ENCODE measurements around the gene PAOX.

DNA sequence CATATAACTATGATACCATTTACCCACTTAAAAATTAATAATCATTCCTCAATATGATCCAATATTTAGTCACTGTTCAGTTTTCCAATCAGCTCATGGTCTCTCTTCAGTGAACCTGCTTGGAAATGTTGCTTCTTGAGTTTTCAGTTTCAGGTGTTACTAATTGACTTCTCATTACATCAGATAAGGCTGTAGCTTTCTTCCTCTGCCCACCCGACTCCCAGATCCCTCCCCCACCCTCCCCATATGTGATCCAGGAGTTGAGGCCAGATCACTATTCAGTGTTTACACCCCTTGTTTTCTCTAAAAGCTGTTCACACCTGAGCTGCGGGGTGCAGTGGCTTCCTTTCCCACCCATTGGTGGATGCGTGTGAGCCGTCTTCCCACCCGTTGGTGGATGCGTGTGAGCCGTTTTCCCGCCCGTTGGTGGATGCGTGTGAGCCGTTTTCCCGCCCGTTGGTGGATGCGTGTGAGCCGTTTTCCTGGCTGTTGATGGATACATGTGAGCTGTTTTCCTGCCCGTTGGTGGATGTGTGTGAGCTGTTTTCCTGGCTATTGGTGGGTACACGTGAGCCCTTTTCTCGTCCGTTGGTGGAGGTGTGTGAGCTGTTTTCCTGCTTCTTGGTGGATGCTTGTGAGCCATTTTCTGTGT is 11.7 kb downstream of the PAOX start:
- TF ChIP-seq POLR2A (IDR thresholded peaks at IDR 0.05; ENCODE audit: low read length) (no peak), BHLHE40 (IDR thresholded peaks at IDR 0.05; ENCODE audit: low read depth, low read length) (no peak), TP53 (CRISPR knock-in tag; IDR thresholded peaks at IDR 0.05) (no peak), FOSL2 (IDR thresholded peaks at IDR 0.05) (no peak), FOSL2 (CRISPR knock-in tag; IDR thresholded peaks at IDR 0.05) (no peak), HDAC2 (IDR thresholded peaks at IDR 0.05) (no peak), POLR2AphosphoS2 (conservative IDR thresholded peaks at IDR 0.05; ENCODE audit: low read length) (no peak), EHF (CRISPR knock-in tag; IDR thresholded peaks at IDR 0.05) (no peak), PHF8 (IDR thresholded peaks at IDR 0.05; ENCODE audit: borderline replicate concordance, low read depth) (no peak), MYC (IDR thresholded peaks at IDR 0.05; ENCODE audit: borderline replicate concordance, low read length) (no peak), RAD21 (conservative IDR thresholded peaks at IDR 0.05 in 1 of 2, IDR thresholded peaks at IDR 0.05 in 1 of 2) (no peak)
- TF ChIP-seq, protein P1, sequence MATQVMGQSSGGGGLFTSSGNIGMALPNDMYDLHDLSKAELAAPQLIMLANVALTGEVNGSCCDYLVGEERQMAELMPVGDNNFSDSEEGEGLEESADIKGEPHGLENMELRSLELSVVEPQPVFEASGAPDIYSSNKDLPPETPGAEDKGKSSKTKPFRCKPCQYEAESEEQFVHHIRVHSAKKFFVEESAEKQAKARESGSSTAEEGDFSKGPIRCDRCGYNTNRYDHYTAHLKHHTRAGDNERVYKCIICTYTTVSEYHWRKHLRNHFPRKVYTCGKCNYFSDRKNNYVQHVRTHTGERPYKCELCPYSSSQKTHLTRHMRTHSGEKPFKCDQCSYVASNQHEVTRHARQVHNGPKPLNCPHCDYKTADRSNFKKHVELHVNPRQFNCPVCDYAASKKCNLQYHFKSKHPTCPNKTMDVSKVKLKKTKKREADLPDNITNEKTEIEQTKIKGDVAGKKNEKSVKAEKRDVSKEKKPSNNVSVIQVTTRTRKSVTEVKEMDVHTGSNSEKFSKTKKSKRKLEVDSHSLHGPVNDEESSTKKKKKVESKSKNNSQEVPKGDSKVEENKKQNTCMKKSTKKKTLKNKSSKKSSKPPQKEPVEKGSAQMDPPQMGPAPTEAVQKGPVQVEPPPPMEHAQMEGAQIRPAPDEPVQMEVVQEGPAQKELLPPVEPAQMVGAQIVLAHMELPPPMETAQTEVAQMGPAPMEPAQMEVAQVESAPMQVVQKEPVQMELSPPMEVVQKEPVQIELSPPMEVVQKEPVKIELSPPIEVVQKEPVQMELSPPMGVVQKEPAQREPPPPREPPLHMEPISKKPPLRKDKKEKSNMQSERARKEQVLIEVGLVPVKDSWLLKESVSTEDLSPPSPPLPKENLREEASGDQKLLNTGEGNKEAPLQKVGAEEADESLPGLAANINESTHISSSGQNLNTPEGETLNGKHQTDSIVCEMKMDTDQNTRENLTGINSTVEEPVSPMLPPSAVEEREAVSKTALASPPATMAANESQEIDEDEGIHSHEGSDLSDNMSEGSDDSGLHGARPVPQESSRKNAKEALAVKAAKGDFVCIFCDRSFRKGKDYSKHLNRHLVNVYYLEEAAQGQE (IDR thresholded peaks at IDR 0.05), result no peak
- TF ChIP-seq, protein P2, sequence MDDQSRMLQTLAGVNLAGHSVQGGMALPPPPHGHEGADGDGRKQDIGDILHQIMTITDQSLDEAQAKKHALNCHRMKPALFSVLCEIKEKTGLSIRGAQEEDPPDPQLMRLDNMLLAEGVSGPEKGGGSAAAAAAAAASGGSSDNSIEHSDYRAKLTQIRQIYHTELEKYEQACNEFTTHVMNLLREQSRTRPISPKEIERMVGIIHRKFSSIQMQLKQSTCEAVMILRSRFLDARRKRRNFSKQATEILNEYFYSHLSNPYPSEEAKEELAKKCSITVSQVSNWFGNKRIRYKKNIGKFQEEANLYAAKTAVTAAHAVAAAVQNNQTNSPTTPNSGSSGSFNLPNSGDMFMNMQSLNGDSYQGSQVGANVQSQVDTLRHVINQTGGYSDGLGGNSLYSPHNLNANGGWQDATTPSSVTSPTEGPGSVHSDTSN (IDR thresholded peaks at IDR 0.05), result no peak
- TF ChIP-seq, protein P3, sequence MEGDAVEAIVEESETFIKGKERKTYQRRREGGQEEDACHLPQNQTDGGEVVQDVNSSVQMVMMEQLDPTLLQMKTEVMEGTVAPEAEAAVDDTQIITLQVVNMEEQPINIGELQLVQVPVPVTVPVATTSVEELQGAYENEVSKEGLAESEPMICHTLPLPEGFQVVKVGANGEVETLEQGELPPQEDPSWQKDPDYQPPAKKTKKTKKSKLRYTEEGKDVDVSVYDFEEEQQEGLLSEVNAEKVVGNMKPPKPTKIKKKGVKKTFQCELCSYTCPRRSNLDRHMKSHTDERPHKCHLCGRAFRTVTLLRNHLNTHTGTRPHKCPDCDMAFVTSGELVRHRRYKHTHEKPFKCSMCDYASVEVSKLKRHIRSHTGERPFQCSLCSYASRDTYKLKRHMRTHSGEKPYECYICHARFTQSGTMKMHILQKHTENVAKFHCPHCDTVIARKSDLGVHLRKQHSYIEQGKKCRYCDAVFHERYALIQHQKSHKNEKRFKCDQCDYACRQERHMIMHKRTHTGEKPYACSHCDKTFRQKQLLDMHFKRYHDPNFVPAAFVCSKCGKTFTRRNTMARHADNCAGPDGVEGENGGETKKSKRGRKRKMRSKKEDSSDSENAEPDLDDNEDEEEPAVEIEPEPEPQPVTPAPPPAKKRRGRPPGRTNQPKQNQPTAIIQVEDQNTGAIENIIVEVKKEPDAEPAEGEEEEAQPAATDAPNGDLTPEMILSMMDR (IDR thresholded peaks at IDR 0.05), result no peak
- TF ChIP-seq, protein P4, sequence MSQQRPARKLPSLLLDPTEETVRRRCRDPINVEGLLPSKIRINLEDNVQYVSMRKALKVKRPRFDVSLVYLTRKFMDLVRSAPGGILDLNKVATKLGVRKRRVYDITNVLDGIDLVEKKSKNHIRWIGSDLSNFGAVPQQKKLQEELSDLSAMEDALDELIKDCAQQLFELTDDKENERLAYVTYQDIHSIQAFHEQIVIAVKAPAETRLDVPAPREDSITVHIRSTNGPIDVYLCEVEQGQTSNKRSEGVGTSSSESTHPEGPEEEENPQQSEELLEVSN (IDR thresholded peaks at IDR 0.05; ENCODE audit: borderline replicate concordance, low read depth), result no peak

Measured in A549 (cell line).